NCI-H1048 (cell line): ENCODE data around the gene GMDS.

Experiments
- DNase-seq: peaks from one replicate; lab custom pipeline; 2025; lab: John Stamatoyannopoulos, UW

The GMDS gene

DNA sequence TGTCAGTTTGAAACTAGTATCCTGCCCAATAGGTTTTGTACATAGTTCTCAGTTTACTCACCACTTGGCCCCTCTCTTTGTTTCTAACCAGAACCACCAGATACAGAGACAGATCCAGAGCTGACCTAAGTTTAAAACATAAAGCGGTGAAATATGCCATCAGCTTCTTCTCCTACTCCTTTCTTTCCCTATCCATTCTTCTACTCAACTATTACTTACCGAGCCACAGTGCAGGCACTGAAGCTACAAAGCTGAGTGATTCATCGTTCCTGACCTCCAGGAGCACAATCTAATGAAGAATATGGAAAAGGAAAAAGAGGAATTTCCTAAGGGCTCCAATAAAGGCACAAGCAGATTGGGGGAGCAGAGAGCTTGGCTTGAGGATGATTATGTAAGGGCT lies 349.7 kb downstream of the GMDS start:
- DNase-seq = no peak

DNA sequence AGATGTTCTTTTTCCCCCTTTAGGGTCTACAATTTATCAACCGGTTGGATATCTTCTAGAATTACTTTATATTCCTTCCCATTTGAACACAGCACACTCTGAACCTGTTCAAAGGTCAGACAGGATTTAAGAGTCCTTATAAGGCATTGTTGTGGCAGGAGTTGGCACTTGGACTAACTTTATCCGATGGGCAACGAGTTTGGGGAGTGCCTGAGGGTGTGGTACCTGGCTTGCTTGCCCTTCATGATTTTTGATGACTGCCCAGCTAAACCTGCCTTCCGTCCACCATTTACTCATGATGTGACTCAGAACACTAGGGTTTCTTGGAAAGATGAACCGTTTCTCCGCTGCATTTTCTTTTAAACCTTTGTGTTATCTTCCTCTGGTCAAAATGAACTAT lies 350.5 kb downstream of the GMDS start:
- DNase-seq = no peak

DNA sequence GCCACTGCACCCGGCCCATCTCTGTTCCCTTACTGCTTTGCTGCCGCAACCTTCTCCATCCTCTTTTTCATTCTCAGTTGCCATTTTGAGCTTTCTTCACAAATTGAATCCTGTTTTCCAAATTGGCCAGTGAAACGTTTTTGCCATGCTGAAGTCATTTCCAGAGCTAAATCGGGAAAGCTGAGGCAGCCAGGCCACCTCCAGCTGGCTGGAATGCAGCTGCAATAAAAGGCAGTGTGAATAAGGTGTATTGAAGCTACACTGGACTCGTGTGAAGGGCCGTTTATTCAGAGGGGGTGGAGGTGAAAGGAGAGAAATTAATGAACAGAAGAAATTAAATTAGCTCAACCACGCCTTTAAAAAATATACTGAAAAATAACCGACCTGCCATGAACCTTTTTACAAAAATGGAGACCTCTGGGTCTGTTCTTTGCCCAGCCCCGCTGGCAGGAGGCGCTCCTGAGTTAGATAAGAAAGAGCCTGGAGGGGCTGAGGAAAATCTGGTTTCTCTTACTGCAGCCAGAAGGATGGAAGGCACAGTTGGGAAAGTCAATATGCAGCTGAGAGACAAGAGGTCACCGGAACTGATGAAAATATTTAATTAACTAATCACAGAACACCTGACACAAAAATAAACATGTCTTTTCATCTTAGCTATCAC lies 351.8 kb downstream of the GMDS start:
- no peak for DNase-seq

DNA sequence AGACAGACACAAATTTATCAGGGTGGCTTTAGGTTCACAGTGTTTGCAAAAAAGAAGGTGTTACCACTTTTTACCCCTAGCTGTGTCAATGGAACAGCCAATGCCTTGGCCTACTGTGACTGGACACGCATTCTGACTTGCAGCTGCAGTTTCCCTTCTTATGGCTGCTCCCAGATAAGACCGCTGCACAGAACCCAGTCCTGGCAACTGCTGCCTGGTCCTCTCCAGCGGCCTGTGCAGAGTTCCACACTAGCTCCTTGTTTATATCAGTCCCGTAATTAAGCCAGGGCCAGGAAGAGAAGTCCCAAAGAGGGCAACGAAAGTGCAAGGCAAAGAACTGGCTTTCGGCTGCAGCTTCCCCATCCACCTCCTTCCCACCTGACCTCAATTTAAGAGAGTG lies 352.7 kb downstream of the GMDS start:
- DNase-seq = no peak

GRCh38 chr6:1890987-1891386 lies 354.4 kb downstream of the GMDS start:
- DNase-seq = no peak

DNA sequence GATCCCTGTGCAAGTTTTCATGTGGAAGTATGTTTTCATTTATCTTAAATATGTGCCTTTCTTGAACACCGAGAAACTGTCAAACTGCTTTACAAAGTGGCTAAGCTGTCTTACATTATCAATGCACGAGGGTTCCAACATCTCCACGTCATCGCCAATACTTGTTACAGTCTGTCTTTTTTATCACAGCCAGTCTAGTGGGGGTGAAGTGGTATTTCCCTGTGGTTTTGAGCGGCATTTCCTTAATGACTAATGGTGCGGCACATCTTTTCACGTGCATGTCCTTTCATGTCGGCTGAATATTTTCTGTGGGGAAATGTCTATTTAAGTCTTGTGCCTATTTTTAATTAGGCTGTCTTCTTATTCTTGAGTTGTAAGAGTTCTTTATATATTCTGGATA lies 355.3 kb downstream of the GMDS start:
- DNase-seq = no peak

DNA sequence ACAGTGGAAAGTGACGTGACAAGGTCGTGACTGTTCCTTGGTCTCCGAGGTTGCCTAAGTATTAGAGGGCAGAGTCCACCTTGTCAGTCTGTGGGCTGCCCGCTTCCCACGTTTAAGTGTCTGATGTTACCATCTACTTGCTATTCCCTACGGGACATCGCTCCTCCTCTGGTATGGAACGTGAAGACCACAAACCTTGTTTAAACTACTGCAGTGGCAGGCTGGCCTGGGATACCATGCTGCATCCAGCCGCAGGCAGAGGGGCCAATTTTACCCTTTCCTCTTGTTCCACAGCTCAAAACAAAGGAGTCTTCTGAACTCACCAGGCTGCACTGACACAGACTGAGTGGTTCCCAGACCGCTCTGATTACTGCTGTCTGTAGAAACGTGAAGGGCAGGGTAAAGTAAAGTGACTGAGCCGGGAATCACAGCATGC lies 359.8 kb downstream of the GMDS start:
- no peak for DNase-seq

GRCh38 chr6:1884313-1884712 lies 361.1 kb downstream of the GMDS start:
- DNase-seq = no peak

- no peak for DNase-seq
Observed at GRCh38 chr6:1878330-1878729, 367.1 kb downstream of the GMDS start.

DNA sequence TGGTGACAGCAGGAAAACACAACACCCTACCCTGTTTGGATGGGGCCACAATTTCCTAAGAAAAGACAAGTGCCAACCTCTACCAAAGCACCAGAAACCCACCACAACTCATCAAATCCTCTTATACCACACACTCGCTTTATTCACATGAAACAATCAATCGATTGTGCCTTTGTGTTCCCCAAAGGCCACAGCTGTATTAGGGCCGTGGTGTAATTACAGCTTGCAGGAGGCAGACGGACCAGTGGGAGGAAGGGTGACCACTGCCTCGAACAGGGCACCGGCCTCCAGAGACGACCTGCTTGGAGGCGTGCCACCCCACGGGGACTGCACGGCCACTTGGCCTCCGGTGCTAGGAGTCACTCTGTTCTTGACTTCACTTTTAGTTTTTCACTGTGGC lies 371.6 kb downstream of the GMDS start:
- DNase-seq = no peak

DNA sequence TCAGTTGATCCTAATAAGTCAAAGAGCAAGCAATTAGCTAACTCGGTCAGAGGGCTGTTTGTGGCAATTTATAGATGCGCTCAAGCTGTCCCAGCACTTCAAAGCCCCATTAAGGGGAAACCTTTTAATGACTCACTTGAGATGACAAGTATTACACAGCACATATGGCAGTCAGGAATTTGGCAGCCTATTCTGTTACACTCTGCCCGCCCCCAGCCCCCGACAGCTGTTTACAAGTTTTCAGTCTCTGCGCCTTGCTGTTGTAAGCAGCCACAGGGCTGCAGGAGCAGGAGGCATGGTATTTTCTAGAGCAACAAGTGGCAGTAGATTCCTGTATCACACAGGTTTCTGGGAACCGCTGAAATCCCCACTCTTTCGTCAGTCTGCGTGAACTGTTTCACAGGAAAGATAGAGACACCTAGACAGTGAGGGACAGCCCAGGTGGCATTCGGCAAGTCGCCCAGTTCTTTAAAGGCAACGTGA lies 372.7 kb downstream of the GMDS start:
- no peak for DNase-seq

DNA sequence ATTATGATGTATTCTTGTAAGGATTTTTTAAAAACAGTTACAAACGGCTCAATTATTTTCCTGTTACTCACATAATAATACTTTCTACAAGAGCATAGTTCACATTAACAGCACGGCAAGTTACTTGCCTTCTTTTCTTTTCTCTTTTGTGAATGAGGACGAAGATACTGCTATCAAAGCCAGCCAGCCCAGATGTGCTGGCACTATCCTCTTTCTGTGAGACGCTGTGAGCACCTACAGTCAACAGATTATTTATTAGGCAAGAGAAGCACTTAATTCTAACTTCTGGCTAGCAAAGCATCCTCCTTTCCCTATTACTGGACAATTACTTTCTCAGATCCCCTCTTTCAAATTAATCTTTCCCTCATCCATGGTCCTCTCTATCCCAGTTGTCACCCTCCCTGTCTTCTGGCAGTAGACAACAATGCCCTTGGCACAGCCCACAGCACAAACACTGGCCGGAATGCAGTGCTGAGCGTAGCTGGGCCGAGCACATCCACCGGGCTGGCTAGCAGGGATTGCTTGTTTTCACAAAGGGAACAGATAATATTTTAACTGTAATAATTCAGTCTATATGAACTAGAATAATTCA lies 373.6 kb downstream of the GMDS start:
- DNase-seq = no peak

- no peak for DNase-seq
Observed at GRCh38 chr6:1870932-1871331, 374.5 kb downstream of the GMDS start.

DNA sequence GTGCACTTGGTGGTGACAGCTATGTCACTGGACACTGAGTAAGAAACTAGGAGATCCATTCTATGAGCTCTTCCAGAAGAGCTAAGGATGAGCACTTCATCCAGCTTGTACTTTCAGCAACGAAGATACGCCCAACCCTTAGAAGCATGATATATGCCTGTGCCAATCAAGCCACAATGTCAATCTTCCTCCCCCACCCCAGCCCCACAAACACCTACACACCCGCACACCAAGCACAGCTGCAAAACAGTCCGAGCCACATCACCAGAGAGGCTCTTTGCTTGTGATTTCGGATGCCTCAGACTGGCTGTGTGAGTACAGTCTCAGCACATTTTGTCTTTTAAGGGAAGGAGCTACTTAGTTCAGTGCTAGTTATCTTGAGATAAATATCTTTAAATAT lies 375.2 kb downstream of the GMDS start:
- no peak for DNase-seq

- DNase-seq = no peak
Observed at GRCh38 chr6:1869769-1870168, 375.6 kb downstream of the GMDS start.

DNA sequence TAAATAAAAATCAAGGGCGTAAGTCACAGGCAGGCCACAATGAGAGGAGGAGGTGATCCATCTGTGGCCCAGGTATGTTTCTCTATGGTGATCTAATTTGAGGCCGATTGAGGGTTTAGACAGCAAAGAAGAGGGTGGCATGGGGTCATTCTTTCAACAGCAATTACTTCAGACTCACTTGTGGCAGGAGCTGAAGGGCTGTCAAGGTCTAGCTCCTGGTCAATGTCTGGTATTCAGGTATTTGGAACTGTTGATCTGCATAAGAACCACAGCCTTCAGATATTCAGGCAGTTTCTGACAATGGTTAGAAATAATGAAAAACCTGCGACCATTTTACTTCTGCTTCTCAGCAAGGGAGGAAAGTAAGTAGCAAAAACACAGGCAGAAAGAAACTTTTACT lies 376.1 kb downstream of the GMDS start:
- no peak for DNase-seq

DNA sequence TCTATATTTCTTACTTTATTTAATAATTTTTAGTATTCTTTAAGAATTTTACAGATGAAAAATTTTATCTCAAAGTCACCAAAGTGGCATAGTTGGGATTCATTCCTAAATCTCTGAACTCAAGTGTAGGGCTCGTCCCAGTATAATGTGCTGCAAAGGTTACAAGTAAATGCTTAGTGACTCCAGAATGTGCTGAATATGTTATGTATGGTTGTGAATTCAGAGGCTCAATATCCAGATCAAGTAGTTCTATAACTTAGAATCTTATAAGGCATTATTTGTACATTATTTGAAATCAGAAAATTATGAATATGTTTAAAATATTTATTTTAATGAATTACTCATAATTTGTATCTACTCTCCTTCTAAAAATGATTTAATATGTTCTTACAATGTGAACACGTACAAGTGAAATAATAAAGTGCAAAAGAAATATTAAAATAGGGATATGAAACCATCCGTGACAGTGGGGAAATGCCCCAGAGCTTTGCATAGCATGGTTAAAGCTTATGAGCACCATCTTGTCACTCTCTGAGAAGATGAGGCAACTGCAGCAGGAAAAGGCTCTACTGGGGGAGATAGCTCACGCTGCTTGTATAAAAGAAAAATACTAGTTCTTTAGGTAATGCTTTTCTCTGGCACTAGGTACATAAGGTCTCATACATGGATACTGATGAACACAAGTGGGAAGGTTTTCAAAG lies 376.7 kb downstream of the GMDS start:
- DNase-seq = no peak

- DNase-seq = no peak
Observed at GRCh38 chr6:1867197-1867596, 378.2 kb downstream of the GMDS start.

DNA sequence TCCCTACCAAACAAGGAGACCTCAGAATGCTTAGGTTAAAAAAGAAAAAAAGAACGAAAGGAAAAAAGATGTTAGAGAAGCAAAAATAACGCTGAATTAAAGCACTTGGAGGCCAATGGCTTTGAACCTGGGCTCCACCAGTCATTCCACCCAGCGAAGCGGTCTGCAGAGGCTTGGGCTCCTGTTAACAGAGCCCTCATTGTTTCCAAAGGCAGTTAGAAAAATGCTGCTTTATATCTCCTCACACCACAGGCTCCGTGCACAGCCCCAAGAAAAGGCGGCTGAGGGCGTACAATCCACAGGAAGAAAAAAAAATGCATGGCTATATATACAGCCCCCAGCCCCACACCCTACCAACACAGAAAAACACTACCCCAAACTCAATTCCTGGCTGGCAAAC lies 379.8 kb downstream of the GMDS start:
- no peak for DNase-seq

- no peak for DNase-seq
Observed at GRCh38 chr6:1864496-1864895, 380.9 kb downstream of the GMDS start.

- DNase-seq = no peak
Observed at GRCh38 chr6:1862411-1862810, 383.0 kb downstream of the GMDS start.

- DNase-seq = no peak
Observed at GRCh38 chr6:1860756-1861348, 384.6 kb downstream of the GMDS start.

- no peak for DNase-seq
Observed at GRCh38 chr6:1858859-1859258, 386.5 kb downstream of the GMDS start.
